H1 (cell line): ENCODE measurements around the gene C1GALT1C1L.

Experiments used
- HDAC6 ChIP-seq: IDR thresholded peaks from one replicate; pipeline ENCODE4 v1.7.1; 2012; ENCODE audit warnings: low read depth, mild to moderate bottlenecking, inconsistent platforms, low read length, moderate library complexity
- POLR2AphosphoS5 ChIP-seq: IDR thresholded peaks from 2 replicates; pipeline ENCODE4 v1.6.1; 2011; ENCODE audit warnings: low read depth, low read length
- RAD21 ChIP-seq, 2 experiments: IDR thresholded peaks in 1 of 2; conservative IDR thresholded peaks in 1 of 2; 2 replicates each; pipeline ENCODE4 v1.6.1; 2011; ENCODE audit warnings: low read depth in 2 of 2, low read length in 2 of 2, improper control_type of control experiment in 1 of 2, inconsistent platforms in 1 of 2, mild to moderate bottlenecking in 1 of 2, moderate library complexity in 1 of 2
- SP1 ChIP-seq: IDR thresholded peaks from 2 replicates; pipeline ENCODE4 v1.6.1; 2011; ENCODE audit warnings: low read depth, low read length
- TF ChIP-seq, protein P1 (sequence below), 3 experiments: IDR thresholded peaks; 1 replicate in 2 of 3; 2 replicates in 1 of 3; pipeline versions ENCODE4 v1.5.1 to v1.6.1; 2011; ENCODE audit warnings: low read length in 3 of 3, mild to moderate bottlenecking in 3 of 3, inconsistent platforms in 2 of 3, low read depth in 1 of 3, moderate library complexity in 1 of 3; ENCODE audit not compliant: insufficient read depth in 1 of 3; ENCODE audit errors: control extremely low read depth in 1 of 3
- TF ChIP-seq, protein P2 (sequence below): IDR thresholded peaks from 2 replicates; pipeline ENCODE4 v1.6.1; 2011; ENCODE audit warnings: low read depth, mild to moderate bottlenecking, low read length; ENCODE audit not compliant: insufficient read depth

DNA sequence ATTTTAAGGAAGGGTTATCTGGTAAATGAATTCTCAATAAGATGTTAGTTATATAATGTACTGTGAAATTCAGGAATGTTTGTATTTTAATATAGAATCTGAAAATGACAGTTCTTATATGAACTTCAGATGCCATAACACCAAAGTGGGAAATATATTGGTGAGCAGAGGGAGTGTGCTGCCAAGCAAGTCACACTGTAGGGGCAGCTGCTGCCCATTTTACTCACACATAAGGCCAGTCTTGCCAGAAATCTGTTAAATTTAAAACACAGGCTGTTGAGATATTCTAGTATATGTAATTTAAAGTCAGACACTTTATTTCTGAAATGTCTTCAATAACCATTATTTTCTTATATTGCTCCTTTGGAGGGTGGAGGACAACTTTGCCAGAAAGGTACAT lies 34.6 kb upstream of the C1GALT1C1L start:
- TF ChIP-seq, protein P1, sequence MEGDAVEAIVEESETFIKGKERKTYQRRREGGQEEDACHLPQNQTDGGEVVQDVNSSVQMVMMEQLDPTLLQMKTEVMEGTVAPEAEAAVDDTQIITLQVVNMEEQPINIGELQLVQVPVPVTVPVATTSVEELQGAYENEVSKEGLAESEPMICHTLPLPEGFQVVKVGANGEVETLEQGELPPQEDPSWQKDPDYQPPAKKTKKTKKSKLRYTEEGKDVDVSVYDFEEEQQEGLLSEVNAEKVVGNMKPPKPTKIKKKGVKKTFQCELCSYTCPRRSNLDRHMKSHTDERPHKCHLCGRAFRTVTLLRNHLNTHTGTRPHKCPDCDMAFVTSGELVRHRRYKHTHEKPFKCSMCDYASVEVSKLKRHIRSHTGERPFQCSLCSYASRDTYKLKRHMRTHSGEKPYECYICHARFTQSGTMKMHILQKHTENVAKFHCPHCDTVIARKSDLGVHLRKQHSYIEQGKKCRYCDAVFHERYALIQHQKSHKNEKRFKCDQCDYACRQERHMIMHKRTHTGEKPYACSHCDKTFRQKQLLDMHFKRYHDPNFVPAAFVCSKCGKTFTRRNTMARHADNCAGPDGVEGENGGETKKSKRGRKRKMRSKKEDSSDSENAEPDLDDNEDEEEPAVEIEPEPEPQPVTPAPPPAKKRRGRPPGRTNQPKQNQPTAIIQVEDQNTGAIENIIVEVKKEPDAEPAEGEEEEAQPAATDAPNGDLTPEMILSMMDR (IDR thresholded peaks at IDR 0.05; ENCODE audit: control extremely low read depth in 1 of 3, insufficient read depth in 1 of 3, low read depth in 1 of 3, low read length in 3 of 3) = no peak
- no peak for TF ChIP-seq POLR2AphosphoS5
- no peak for TF ChIP-seq RAD21 (IDR thresholded peaks at IDR 0.05 in 1 of 2, conservative IDR thresholded peaks at IDR 0.05 in 1 of 2; ENCODE audit: low read depth in 2 of 2, low read length in 2 of 2)
- TF ChIP-seq SP1 = no peak
- TF ChIP-seq, protein P2, sequence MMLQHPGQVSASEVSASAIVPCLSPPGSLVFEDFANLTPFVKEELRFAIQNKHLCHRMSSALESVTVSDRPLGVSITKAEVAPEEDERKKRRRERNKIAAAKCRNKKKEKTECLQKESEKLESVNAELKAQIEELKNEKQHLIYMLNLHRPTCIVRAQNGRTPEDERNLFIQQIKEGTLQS = no peak
- no peak for TF ChIP-seq HDAC6
